Lower lobe of right lung (tissue), 2 donors: ENCODE measurements around the gene ATPAF2. TPM values are rescaled to one million over a fixed set of nuclear protein-coding genes. Genes with fewer than 3 reads are reported as not detected.
"Not testable (repeated sequence)": the region's sequence is repeated elsewhere in the genome, so short reads cannot be mapped to it uniquely, and the experiment has no call there.

Source experiments
- ATAC-seq, 2 donors: fragments of 200-7000 bp; cut with Tn5 transposase; one replicate each; pipeline ENCODE4 v1.9.1; 2020 to 2022; ENCODE audit warnings: mild to moderate bottlenecking in 2 of 2, moderate library complexity in 2 of 2
- DNase-seq: peaks from one replicate; pipeline ENCODE4 v3.0.0-alpha.2; 2020
- H3K27ac ChIP-seq: fragments of 200-600 bp; one replicate; pipeline ENCODE4 v1.8.0; 2022
- H3K27me3 ChIP-seq: fragments of 200-600 bp; one replicate; pipeline ENCODE4 v1.8.0; 2022; ENCODE audit warnings: low read depth
- H3K36me3 ChIP-seq: fragments of 200-600 bp; one replicate; pipeline ENCODE4 v1.8.0; 2022; ENCODE audit warnings: mild to moderate bottlenecking
- H3K4me1 ChIP-seq: fragments of 200-600 bp; one replicate; pipeline ENCODE4 v1.8.0; 2022
- H3K4me3 ChIP-seq: fragments of 200-600 bp; one replicate; pipeline ENCODE4 v1.8.0; 2022; ENCODE audit warnings: mild to moderate bottlenecking
- H3K9me3 ChIP-seq: fragments of 200-600 bp; one replicate; pipeline ENCODE4 v1.8.0; 2022
- intact Hi-C: fragments of 100-400 bp; cut with DNase I; formaldehyde crosslinking; loops from one replicate; pipeline ENCODE4 v1.11.0; 2022
- total RNA-seq: library from RNA; stranded (reverse); fragmentation: NEBNext Ultra II Directional; extraction: Animal tissue kit (Norgen Biotek cat#: 25700); gene quantifications from one replicate; pipeline ENCODE4 v1.2.1, GENCODE V29; 2021
- TF ChIP-seq, protein P1 (sequence below): fragments of 200-600 bp; IDR thresholded peaks from one replicate; pipeline ENCODE4 v1.8.0; 2022; ENCODE audit warnings: antibody characterized with exemption, mild to moderate bottlenecking
- donor health status: DM: no; HTN: yes; CAD: no; lungs with severe emphysema.

Gene ATPAF2
- total RNA-seq, 1 donor from 2014 or later = 22.9 TPM

DNA sequence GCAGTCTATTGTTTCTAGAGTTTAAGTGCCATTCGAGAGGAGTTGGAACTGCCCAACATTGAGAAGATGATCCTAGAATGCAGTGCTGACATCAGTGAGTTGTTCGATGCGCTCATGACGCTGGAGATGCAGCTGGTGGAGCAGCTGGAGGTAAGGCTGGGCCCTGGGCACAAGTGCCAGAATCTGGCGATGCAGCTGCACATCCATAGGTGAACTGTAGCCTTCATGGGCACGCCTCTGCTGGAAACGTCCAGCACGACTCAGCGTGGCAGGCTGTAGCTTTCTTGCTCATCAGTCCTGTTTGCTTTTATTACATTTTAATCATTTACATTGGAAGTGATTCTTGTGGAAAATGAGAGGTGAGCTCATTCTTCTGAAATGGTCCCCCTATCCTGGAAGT, 34.6 kb downstream of the ATPAF2 start:
- no peak for ATAC-seq
- intact Hi-C loops = no loop called here
- TF ChIP-seq, protein P1, sequence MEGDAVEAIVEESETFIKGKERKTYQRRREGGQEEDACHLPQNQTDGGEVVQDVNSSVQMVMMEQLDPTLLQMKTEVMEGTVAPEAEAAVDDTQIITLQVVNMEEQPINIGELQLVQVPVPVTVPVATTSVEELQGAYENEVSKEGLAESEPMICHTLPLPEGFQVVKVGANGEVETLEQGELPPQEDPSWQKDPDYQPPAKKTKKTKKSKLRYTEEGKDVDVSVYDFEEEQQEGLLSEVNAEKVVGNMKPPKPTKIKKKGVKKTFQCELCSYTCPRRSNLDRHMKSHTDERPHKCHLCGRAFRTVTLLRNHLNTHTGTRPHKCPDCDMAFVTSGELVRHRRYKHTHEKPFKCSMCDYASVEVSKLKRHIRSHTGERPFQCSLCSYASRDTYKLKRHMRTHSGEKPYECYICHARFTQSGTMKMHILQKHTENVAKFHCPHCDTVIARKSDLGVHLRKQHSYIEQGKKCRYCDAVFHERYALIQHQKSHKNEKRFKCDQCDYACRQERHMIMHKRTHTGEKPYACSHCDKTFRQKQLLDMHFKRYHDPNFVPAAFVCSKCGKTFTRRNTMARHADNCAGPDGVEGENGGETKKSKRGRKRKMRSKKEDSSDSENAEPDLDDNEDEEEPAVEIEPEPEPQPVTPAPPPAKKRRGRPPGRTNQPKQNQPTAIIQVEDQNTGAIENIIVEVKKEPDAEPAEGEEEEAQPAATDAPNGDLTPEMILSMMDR = no peak

DNA sequence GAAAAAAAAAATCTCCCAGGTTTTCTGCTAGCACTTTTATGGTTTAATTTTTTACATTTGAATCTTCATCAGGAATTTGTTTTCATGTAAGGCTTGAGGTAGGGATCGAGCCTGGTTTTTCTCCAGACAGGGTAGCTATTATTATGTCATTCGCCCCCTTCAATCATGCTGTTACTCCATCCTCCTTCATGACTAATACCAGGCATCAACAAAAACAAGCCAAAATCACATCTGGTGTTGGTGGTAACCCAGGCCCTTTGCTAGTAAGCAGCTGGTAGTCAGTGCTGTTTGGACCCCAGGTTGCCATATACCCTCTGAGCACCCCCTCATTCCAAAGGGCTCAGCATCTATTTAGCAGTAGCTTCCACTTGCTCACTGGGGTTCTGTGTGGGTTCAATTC, 36.8 kb downstream of the ATPAF2 start:
- Histone ChIP-seq H3K27me3 (no peaks in the 10 kb centered on the region), H3K27ac (no peak overlapping the region), H3K9me3 (no peaks in the 10 kb centered on the region), H3K36me3 (peaks cover 6% of the 10 kb centered on the region), H3K4me3 (no peak overlapping the region), H3K4me1 (no peaks in the 10 kb centered on the region)
- intact Hi-C loops = no loop called here
- DNase-seq (no peak), ATAC-seq (no peak)
- TF ChIP-seq, protein P1 = no peak

More for the DNA sequence above, 34.6 kb downstream of the ATPAF2 start:
- H3K27me3 ChIP-seq = no peaks in the 10 kb centered on the region
- no peaks in the 10 kb centered on the region for H3K9me3 ChIP-seq
- H3K36me3 ChIP-seq = peaks cover 23% of the 10 kb centered on the region
- no peak overlapping the region for H3K4me3 ChIP-seq
- H3K4me1 ChIP-seq = no peaks in the 10 kb centered on the region
- no peak overlapping the region for H3K27ac ChIP-seq
- no peak for DNase-seq

DNA sequence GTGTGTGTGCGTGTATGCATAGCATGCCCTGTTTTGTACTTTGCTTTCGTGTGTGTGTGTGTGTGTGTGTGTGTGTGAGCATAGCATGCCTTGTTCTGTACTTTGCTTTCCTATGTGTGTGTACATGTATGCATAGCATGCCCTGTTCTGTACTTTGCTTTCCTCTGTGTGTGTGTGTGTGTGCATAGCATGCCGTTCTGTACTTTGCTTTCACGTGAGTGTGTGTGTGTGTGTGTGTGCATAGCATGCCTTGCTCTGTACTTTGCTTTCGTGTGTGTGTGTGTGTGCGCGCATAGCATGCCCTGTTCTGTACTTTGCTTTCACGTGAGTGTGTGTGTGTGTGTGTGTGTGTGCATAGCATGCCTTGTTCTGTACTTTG, 38.9 kb downstream of the ATPAF2 start:
- Histone ChIP-seq H3K9me3 (no peaks in the 10 kb centered on the region), H3K4me1 (no peaks in the 10 kb centered on the region), H3K36me3 (no peaks in the 10 kb centered on the region), H3K27ac (no peak overlapping the region), H3K4me3 (no peak overlapping the region), H3K27me3 (no peaks in the 10 kb centered on the region)
- ATAC-seq = no peak
- TF ChIP-seq, protein P1 = no peak
- intact Hi-C loops = no loop called here
- DNase-seq = no peak

DNA sequence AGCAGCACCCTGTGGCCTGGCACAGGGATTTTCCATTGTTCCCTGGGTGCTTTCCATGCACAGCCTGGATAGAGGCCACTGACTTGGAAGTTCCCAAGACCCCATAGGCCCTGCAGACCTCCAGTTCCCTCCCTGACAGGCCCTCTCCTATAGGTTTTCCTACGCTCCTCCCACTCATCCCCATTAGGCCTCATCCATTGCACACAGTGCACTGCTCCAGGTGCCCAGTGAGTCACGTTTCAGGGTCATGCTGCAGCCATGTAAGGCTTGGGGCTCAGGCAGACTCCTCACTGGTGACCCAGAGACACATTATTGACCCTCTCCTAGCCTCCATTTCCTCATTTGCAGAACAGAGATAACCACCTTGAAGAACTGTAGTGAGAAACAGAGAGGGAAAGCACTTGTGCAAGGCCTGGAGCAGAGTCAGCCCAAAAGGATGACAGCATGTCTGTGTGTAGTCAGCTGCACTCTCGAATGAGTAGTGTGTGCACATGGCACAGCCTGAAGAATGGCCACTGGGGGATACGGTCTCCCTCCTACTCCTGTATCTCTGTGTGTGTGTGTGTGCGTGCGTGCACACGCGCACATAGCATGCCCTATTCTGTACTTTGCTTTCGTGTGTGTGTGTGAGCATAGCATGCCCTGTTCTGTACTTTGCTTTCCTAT, 39.5 kb downstream of the ATPAF2 start:
- TF ChIP-seq, protein P1 = no peak
- ATAC-seq (no peak), DNase-seq (no peak)
- Histone ChIP-seq H3K27me3 (no peaks in the 10 kb centered on the region), H3K4me1 (no peaks in the 10 kb centered on the region), H3K4me3 (no peak overlapping the region), H3K36me3 (no peaks in the 10 kb centered on the region), H3K9me3 (no peaks in the 10 kb centered on the region), H3K27ac (no peak overlapping the region)
- intact Hi-C loops = no loop called here

DNA sequence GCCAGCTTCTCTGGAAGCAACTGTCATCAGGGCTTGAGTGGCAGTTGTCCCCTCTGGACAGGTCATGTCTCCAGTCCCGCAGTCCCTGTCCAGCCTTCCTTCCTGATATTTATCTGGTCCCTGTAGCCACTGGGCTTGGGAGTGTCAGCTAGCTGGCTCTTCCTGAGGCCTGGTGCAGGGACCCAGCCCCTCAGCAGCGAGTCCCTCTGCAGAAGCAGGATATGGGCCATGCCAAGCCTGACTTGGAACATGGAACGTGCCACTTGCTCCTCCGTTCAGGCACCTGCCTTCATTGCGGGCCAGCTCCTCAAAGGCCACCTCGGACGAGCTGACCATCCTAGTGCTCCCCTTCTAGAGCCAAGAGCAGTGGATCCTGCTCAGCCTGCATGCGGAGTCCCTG, 40.0 kb downstream of the ATPAF2 start:
- intact Hi-C loops = no loop called here
- Histone ChIP-seq H3K4me1 (no peaks in the 10 kb centered on the region), H3K4me3 (no peak overlapping the region), H3K9me3 (no peaks in the 10 kb centered on the region), H3K36me3 (no peaks in the 10 kb centered on the region), H3K27ac (no peak overlapping the region), H3K27me3 (no peaks in the 10 kb centered on the region)
- ATAC-seq (no peak), DNase-seq (no peak)
- TF ChIP-seq, protein P1 = no peak

DNA sequence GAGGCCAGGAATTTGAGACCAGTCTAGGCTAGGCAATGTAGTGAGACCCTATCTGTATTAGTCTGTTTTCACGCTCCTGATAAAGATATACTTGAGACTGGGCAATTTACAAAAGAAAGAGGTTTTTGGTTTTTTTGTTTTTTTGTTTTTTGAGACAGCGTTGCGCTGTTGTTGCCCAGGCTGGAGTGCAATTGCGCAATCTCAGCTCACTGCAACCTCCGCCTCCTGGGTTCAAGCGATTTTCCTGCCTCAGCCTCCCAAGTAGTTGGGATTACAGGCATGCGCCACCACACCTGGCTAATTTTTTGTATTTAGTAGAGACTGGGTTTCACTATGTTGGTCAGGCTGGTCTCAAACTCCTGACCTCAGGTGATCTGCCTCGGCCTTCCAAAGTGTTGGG, 43.1 kb downstream of the ATPAF2 start:
- ATAC-seq, intact Hi-C loops, H3K27ac ChIP-seq, H3K36me3 ChIP-seq, H3K4me1 ChIP-seq, H3K27me3 ChIP-seq, DNase-seq, H3K4me3 ChIP-seq, H3K9me3 ChIP-seq: not testable (repeated sequence)
